GM18502 (cell line): ENCODE data around the gene CYP27C1.

Experiments
- ATAC-seq: cut with Tn5 transposase; IDR thresholded peaks from one replicate; pipeline ENCODE4 v1.9.1; 2021; ENCODE audit warnings: mild to moderate bottlenecking; ENCODE audit not compliant: unreplicated experiment, poor library complexity

Gene CYP27C1

GRCh38 chr2:127134833-127135830 is 85.0 kb downstream of the CYP27C1 start:
- no peak for ATAC-seq

- ATAC-seq: no peak
These were observed 85.9 kb downstream of the CYP27C1 start for GRCh38 chr2:127134235-127134634.
